ENCODE measurements around the gene PHOX2B.

PHOX2B gene

DNA sequence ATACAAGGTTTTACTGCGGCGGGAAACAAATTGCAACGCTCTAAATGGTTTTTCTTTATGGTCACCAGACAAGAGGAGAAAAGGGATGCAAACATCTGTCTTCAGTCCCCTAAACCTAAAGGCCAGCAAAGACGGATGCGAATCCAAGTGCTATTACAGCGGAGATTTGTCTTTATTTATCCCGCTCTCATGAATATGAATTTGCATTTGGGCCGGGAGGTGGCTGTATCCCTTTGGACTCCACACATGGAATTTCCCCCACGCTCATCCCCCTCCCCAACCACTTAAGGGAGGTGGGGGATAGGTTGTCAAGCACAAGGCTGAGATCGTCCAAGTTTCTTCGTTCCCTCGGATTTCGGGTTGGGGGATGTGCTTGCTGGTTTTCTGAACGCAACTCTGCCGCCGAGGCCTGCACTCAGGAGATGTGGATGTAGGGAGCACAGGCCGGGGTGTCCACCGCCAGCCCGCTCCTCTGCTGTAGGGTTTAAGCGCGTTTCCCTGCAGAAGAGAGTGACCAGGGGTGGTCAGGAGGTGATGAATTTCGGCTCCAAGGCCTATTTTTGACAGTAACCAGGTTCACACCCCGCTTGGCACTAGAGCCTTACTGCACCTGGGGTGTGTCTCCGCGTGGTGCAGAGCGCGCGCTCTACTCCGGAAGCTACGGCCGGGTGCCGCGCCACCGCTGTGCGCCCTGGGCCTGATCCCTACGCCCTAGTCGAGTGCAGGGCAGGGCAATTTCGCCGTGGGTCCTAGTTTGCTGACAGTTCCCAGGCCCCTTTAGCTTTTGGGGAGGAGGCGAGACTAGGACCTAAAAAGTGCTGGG, 2.3 kb upstream of the PHOX2B start:
- Histone ChIP-seq H3K27me3 (ENCODE audit: insufficient read depth, low read length, poor library complexity) (peaks cover 87% of the 10 kb centered on the region), H3K18ac (ENCODE audit: low read length) (no peak overlapping the region), H3K56ac (ENCODE audit: low read length) (peak overlapping the region; percentile 22), H2BK5ac (ENCODE audit: low read length) (no peak overlapping the region), H4K8ac (ENCODE audit: low read depth, low read length) (no peak overlapping the region), H3K79me2 (ENCODE audit: control insufficient read depth, insufficient read depth, low read length) (no peaks in the 10 kb centered on the region), H2BK15ac (replicated peaks; ENCODE audit: low read depth) (no peak overlapping the region), H3K4ac (ENCODE audit: low read depth, low read length) (no peak overlapping the region), H3K4me1 (ENCODE audit: control insufficient read depth, low read depth, low read length) (peaks cover 5% of the 10 kb centered on the region), H3K27ac (ENCODE audit: low read depth, low read length) (no peak overlapping the region), H2AK5ac (ENCODE audit: low read length) (no peak overlapping the region), H3K36me3 (ENCODE audit: control insufficient read depth, insufficient read depth, low read length) (no peaks in the 10 kb centered on the region), H3K4me2 (ENCODE audit: low read length) (peak overlapping the region; percentile 77), H2BK120ac (ENCODE audit: low read depth, low read length) (no peak overlapping the region), H3K9ac (ENCODE audit: low read length) (peak overlapping the region; percentile 42), H3K79me1 (ENCODE audit: low read length) (no peaks in the 10 kb centered on the region), H4K5ac (ENCODE audit: low read length) (no peak overlapping the region), H3K4me3 (ENCODE audit: low read length) (peak overlapping the region; percentile 14), H3K23ac (ENCODE audit: low read length) (no peak overlapping the region)
- no CpG with 5 or more reads among the region's 40 CpGs for WGBS (ENCODE audit: extremely low coverage, insufficient coverage, low lambda C conversion rate)
- peak; percentile 57 for DNase-seq

DNA sequence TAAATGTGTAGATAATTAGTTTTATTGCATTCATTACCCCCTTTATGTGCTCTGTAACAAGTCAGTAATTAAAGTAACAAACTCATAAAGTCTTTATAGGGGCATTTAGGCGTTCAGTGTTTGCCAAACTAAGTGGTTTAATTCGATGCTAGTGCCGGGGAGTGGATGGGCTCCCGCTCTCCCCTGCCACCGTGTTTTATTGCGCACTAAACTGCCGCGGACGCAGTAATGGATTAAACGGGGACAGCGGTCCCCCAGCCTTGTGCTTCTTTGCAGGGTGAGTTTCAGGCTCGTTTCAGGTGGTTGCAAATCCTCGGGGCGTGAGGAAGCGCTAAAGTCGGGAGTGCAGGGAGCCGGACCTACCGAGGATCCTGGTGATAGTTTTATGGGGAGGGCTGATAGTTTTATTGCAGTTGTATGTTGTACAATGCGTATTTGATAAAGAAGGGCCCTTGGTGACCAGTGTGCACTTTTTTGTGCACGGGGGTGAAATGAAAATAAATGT, 1.6 kb upstream of the PHOX2B start:
- Histone ChIP-seq H2BK120ac (ENCODE audit: low read depth, low read length) (no peak overlapping the region), H2BK15ac (replicated peaks; ENCODE audit: low read depth) (no peak overlapping the region), H3K56ac (ENCODE audit: low read length) (no peak overlapping the region), H3K79me2 (ENCODE audit: control insufficient read depth, insufficient read depth, low read length) (no peaks in the 10 kb centered on the region), H4K8ac (ENCODE audit: low read depth, low read length) (no peak overlapping the region), H3K27me3 (ENCODE audit: insufficient read depth, low read length, poor library complexity) (peaks cover 91% of the 10 kb centered on the region), H4K5ac (ENCODE audit: low read length) (no peak overlapping the region), H3K18ac (ENCODE audit: low read length) (no peak overlapping the region), H2BK5ac (ENCODE audit: low read length) (no peak overlapping the region), H3K9ac (ENCODE audit: low read length) (no peak overlapping the region), H3K23ac (ENCODE audit: low read length) (no peak overlapping the region), H3K27ac (ENCODE audit: low read depth, low read length) (no peak overlapping the region), H3K79me1 (ENCODE audit: low read length) (no peaks in the 10 kb centered on the region), H3K36me3 (ENCODE audit: control insufficient read depth, insufficient read depth, low read length) (no peaks in the 10 kb centered on the region), H3K4me1 (ENCODE audit: control insufficient read depth, low read depth, low read length) (peaks cover 5% of the 10 kb centered on the region), H3K4ac (ENCODE audit: low read depth, low read length) (no peak overlapping the region), H3K4me3 (ENCODE audit: low read length) (no peak overlapping the region), H3K4me2 (ENCODE audit: low read length) (no peak overlapping the region), H2AK5ac (ENCODE audit: low read length) (no peak overlapping the region)
- peak; percentile 27 for DNase-seq
- no CpG with 5 or more reads among the region's 20 CpGs for WGBS (ENCODE audit: extremely low coverage, insufficient coverage, low lambda C conversion rate)

DNA sequence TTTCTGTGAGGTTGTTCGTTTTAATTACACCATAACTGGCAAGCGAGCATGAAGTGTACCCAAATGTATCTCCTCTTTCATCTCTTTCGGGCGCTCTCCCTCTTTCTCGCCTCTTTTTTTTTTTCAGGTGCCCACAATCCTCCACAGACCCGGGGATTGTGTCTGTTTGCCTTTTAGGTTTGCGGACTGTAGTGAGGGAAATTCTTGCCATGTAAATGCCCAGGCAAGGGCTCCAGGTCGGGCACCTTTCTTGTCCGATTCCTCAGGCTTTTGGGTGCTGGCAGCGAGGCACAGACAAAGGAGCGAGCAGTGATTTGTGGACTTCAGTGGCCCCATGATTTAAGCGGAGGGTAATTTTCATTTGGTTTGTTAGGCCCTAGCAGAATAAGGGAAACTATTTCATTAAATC, 1.1 kb upstream of the PHOX2B start:
- Histone ChIP-seq H2BK15ac (replicated peaks; ENCODE audit: low read depth) (no peak overlapping the region), H3K79me1 (ENCODE audit: low read length) (no peaks in the 10 kb centered on the region), H2BK120ac (ENCODE audit: low read depth, low read length) (no peak overlapping the region), H4K5ac (ENCODE audit: low read length) (no peak overlapping the region), H3K27ac (ENCODE audit: low read depth, low read length) (no peak overlapping the region), H2AK5ac (ENCODE audit: low read length) (no peak overlapping the region), H2BK5ac (ENCODE audit: low read length) (no peak overlapping the region), H3K27me3 (ENCODE audit: insufficient read depth, low read length, poor library complexity) (peaks cover 93% of the 10 kb centered on the region), H3K4me1 (ENCODE audit: control insufficient read depth, low read depth, low read length) (peaks cover 3% of the 10 kb centered on the region), H3K79me2 (ENCODE audit: control insufficient read depth, insufficient read depth, low read length) (no peaks in the 10 kb centered on the region), H3K23ac (ENCODE audit: low read length) (no peak overlapping the region), H3K36me3 (ENCODE audit: control insufficient read depth, insufficient read depth, low read length) (no peaks in the 10 kb centered on the region), H3K4ac (ENCODE audit: low read depth, low read length) (no peak overlapping the region), H3K4me2 (ENCODE audit: low read length) (no peak overlapping the region), H3K18ac (ENCODE audit: low read length) (no peak overlapping the region), H3K56ac (ENCODE audit: low read length) (no peak overlapping the region), H3K4me3 (ENCODE audit: low read length) (no peak overlapping the region), H3K9ac (ENCODE audit: low read length) (no peak overlapping the region), H4K8ac (ENCODE audit: low read depth, low read length) (no peak overlapping the region)
- DNase-seq = peak; percentile 28
- no CpG with 5 or more reads among the region's 12 CpGs for WGBS (ENCODE audit: extremely low coverage, insufficient coverage, low lambda C conversion rate)

DNA sequence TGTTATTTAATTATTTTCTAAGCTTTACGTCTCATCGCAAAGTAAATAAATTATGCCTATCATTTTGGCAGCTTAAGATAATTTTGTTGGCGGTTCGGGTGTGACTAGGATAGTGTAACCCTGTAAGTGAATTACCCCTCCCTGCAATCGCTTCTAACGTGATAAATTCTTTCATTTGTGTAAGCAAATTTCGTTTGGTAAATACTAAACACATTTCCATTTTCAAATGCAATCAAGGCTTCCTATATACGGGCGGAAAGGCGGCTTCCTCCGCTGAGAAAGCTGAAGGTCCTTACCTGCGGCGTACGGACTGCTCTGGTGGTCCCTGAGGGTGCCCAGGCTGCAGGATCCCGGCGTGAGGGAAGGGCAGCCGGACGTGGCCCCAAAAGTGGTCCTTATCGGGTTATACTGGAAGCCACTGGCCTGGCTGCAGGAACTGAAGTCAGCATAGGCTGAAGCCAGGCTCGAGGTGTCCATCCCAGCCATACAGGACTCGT, 403 bp downstream of the PHOX2B start:
- H3K4me3 ChIP-seq (ENCODE audit: low read length) = no peak overlapping the region
- no CpG with 5 or more reads among the region's 21 CpGs for WGBS (ENCODE audit: extremely low coverage, insufficient coverage, low lambda C conversion rate)
- no peak overlapping the region for H2BK120ac ChIP-seq (ENCODE audit: low read depth, low read length)
- peaks cover 3% of the 10 kb centered on the region for H3K4me1 ChIP-seq (ENCODE audit: control insufficient read depth, low read depth, low read length)
- no peaks in the 10 kb centered on the region for H3K79me2 ChIP-seq (ENCODE audit: control insufficient read depth, insufficient read depth, low read length)
- peaks cover 95% of the 10 kb centered on the region for H3K27me3 ChIP-seq (ENCODE audit: insufficient read depth, low read length, poor library complexity)
- peak; percentile 33 for DNase-seq
- no peak overlapping the region for H3K4ac ChIP-seq (ENCODE audit: low read depth, low read length)
- H3K18ac ChIP-seq (ENCODE audit: low read length) = no peak overlapping the region
- H3K4me2 ChIP-seq (ENCODE audit: low read length) = no peak overlapping the region
- no peak overlapping the region for H2BK15ac ChIP-seq (replicated peaks; ENCODE audit: low read depth)
- H3K23ac ChIP-seq (ENCODE audit: low read length) = no peak overlapping the region
- H3K9ac ChIP-seq (ENCODE audit: low read length) = no peak overlapping the region
- no peaks in the 10 kb centered on the region for H3K79me1 ChIP-seq (ENCODE audit: low read length)
- H4K8ac ChIP-seq (ENCODE audit: low read depth, low read length) = no peak overlapping the region
- H3K56ac ChIP-seq (ENCODE audit: low read length) = no peak overlapping the region
- H2BK5ac ChIP-seq (ENCODE audit: low read length) = no peak overlapping the region
- no peak overlapping the region for H2AK5ac ChIP-seq (ENCODE audit: low read length)
- H4K5ac ChIP-seq (ENCODE audit: low read length) = no peak overlapping the region
- no peak overlapping the region for H3K27ac ChIP-seq (ENCODE audit: low read depth, low read length)
- no peaks in the 10 kb centered on the region for H3K36me3 ChIP-seq (ENCODE audit: control insufficient read depth, insufficient read depth, low read length)

DNA sequence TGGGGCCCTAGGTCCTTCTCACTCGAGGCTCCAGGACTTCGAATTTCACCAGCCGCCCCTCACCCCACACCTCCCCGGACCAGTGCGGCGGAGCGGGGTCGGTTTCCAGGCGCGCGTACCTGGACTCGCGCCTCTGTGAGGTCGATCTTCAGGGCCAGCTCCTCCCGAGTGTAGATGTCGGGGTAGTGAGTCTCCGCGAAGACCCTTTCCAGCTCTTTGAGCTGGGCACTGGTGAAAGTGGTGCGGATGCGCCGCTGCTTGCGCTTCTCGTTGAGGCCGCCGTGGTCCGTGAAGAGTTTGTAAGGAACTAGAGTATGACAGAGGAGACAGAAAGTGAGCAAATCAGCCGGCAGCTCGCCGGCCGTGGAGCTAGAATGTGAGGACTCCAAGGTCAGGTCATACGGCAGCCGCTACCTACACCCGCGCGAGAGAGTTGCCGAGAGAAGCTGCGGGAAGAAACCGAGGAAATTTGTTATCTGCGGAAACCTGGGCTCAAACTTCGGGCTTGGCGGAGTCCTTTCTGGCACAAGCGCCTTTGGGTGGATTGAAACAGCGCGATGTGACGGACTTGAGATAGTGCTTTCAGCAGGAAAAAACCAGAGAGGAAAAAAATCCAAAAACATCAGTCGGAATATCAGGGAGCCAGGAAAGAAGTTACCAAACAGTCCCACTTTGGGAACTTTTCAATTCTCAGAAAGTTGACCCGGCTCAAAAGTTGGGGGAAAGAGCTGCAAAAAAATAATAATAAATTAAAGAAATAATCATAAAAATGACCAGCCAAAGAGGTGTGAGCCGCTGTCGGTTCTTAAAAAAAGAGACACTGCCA, 1.1 kb downstream of the PHOX2B start:
- Histone ChIP-seq H3K27me3 (ENCODE audit: insufficient read depth, low read length, poor library complexity) (peaks cover 96% of the 10 kb centered on the region), H4K8ac (ENCODE audit: low read depth, low read length) (no peak overlapping the region), H3K79me1 (ENCODE audit: low read length) (no peaks in the 10 kb centered on the region), H3K36me3 (ENCODE audit: control insufficient read depth, insufficient read depth, low read length) (no peaks in the 10 kb centered on the region), H2AK5ac (ENCODE audit: low read length) (no peak overlapping the region), H2BK120ac (ENCODE audit: low read depth, low read length) (no peak overlapping the region), H3K4me2 (ENCODE audit: low read length) (no peak overlapping the region), H3K56ac (ENCODE audit: low read length) (no peak overlapping the region), H3K4me1 (ENCODE audit: control insufficient read depth, low read depth, low read length) (peaks cover 3% of the 10 kb centered on the region), H3K4ac (ENCODE audit: low read depth, low read length) (no peak overlapping the region), H2BK5ac (ENCODE audit: low read length) (no peak overlapping the region), H3K27ac (ENCODE audit: low read depth, low read length) (no peak overlapping the region), H3K18ac (ENCODE audit: low read length) (no peak overlapping the region), H4K5ac (ENCODE audit: low read length) (no peak overlapping the region), H3K23ac (ENCODE audit: low read length) (peak overlapping the region; percentile 66), H3K4me3 (ENCODE audit: low read length) (no peak overlapping the region), H2BK15ac (replicated peaks; ENCODE audit: low read depth) (no peak overlapping the region), H3K79me2 (ENCODE audit: control insufficient read depth, insufficient read depth, low read length) (no peaks in the 10 kb centered on the region), H3K9ac (ENCODE audit: low read length) (no peak overlapping the region)
- peak; percentile 51 for DNase-seq
- no CpG with 5 or more reads among the region's 49 CpGs for WGBS (ENCODE audit: extremely low coverage, insufficient coverage, low lambda C conversion rate)

Measured in mesendoderm (in vitro differentiated cells).